GM19397 (cell line): ENCODE measurements around the gene SMIM11.

Source experiments
- ATAC-seq: cut with Tn5 transposase; IDR thresholded peaks from one replicate; pipeline ENCODE4 v1.9.1; 2021; ENCODE audit warnings: mild to moderate bottlenecking, moderate library complexity; ENCODE audit not compliant: unreplicated experiment

SMIM11 gene, protein sequence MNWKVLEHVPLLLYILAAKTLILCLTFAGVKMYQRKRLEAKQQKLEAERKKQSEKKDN

DNA sequence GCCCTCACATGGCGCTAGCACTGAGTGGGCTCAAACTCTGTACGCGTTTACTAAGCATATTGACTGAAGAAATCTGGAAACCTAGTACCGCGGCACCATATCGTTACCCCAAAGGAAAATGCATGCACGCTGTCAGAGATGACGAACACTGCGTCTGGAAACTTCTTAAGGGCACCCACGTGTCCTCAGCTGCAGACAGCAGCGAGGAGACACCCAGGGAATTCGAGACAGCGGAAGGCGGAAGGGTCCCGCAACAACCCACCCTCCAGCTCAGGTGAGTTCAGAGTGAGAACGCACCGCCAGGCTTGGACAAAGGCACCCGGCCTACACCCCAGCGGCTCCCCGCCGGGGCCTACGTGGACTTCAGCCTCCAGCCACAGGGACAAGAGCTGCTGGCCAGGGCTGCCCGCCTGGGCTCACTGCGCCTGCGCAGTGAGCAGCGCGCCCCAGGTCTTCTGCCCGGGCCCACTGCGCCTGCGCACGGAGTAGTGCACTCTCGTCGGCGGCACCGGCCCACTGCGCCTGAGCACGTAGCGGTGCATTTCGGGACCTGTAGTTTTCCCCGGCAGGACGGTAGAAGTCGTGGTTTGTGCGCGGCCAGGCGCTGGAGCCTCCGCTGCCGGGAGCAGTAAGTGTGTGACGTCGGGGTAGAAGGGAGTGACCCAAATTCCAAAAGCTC is at the start of gene SMIM11:
TSS of gene SMIM11 (plus strand) at position 568 of the 679 bp plus-strand sequence. CDS start 3,998 bp downstream, outside the sequence.
- peak; percentile 95 for ATAC-seq

DNA sequence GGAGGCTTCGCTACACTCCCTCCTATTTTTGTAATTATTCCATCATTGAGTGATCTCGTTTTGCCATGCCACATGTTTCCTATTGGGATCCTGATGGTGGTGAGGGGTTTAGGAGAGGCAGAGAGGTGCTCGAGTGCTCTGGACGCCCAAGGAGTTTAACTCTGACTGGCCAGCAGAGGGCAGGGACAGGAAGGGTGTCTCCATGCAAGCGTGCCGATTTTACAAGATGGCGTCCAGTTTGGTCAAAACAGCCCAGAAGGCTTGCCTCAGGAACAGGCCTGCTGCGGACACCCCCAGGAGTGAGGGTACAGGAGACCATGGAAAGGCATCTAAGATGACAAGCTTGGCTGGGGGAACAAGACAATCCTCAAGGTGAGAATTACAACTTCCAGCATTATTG is 45.3 kb upstream of the SMIM11 start:
- no peak for ATAC-seq

DNA sequence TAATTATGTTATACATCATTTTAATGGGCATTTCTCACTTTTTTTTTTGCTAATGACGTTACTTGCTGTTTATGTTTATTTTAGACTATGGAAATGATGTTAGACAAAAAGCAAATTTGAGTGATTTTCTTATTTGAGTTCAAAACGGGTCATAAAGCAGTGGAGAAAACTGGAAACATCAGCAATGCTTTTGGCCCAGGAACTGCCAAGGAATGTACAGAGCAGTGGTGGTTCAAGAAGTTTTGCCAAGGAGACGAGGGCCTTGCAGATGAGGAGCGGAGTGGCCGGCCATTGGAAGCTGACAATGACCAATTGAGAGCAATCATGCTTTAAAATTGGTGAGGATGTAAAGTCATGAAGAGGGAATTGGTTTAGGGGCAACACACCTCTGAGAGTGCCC is 43.6 kb upstream of the SMIM11 start:
- ATAC-seq = no peak

DNA sequence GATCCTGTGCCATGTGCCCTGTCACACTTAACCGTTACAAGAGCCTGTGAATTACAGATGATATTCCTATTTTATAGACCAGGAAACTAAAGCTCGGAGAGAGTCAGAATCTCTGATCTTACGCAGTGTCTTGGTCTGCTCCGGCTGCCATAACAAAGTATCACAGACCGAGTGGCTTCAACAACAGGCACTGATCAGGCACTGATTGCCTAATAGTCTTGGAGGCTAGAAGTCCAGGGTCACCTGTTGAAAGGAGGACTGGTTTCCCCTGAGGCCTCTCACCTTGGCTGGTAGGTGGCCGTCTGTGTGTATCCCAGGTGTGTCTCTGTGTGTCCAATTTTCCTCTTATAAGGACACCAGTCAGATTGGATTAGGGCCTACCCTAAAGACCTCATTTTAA is 43.0 kb upstream of the SMIM11 start:
- ATAC-seq = no peak

DNA sequence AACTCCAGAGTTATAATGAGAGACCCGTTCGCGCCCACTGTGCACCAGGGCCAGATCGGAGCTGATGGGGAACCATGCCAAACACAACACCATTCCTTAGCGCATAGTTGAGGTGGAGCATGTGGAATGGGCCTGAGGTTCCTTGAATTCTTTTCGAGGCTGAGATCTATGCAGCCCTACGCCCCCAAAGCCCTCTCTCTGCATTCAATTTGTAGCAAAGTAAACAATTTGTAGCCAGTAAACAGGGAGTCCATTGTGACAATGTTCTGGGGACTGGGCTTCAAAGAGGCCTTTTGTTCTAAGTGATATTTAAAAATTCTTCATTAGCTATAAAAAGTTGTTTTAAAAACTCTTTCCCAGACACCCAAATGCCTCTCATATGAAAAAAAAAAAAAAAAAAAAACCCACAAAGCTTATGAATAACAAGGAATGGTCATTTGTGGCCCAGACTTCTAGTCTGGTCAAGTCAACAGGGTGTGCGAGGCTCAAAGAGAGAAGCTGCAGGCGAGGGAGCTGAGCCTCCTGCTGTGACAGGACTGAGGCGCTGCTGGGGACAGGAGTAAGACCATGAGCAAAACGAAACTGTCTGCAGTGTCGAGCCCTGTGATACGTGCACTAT is 42.1 kb upstream of the SMIM11 start:
- ATAC-seq = no peak

DNA sequence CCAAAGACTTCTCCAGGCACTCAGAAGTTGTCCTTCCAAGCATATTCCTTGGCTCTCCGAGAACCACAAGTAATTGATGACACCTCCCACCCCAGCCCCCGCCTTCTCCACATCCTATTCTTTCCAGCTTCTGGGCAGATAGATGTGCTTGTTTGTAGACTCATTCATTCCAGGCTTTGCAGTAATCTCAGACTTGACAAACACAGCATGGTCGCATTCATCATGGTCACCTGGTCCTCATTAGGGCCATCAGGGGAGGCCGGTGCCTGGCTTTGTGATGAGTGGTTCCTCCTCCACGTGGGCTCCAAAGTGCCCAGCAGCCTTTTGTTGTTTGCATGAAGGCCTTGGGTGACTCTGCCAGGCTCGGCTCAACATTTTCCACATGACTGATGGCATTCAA is 40.0 kb upstream of the SMIM11 start:
- no peak for ATAC-seq

DNA sequence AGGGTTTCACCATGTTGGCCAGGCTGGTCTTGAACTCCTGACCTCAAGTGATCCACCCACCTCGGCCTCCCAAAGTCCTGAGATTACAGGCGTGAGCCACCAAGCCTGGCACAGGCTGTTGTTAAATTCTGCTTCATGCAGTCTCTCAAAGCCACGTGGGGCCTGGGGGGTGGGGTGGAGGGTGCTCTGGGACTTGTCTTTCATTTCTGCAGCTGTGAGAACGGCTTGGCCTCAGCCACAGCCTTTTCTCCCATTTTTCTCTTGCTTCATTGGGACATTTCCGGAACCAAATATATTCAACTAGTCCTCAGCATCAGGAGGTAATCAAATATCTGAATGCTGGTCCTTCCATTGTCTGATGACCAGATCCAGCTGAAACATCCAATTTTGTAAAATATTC is 39.1 kb upstream of the SMIM11 start:
- ATAC-seq = no peak

DNA sequence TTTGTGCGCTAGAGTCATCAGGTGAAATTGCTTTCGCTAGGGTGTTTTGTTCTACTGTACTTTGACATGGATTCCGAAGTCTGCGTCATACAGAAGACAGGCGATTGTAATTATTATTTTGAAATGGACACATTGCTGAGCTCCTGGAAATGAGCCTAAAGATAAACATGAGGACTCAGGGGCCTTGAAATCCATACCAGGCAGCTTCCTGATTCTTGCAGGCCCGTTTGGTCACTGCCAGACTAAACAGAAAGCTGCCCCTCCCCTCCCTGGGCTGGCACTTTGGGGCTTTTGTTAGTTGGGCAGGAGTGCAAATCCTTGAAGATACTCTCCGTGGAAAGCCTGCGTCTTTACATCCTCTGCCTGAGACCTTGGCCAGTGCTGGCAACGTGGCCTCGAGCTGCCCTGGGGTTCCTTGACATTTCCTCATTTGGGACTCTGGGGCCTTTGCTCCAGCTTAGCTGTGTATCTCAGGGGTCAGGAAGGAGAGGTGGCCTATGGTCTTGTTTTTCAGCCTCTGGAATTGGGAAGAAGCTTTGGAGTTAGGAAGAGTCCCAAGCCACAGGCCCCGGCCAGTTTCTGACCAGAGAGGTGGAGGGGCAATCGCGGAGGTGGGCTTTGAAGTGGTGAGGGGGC is 38.4 kb upstream of the SMIM11 start:
- no peak for ATAC-seq

DNA sequence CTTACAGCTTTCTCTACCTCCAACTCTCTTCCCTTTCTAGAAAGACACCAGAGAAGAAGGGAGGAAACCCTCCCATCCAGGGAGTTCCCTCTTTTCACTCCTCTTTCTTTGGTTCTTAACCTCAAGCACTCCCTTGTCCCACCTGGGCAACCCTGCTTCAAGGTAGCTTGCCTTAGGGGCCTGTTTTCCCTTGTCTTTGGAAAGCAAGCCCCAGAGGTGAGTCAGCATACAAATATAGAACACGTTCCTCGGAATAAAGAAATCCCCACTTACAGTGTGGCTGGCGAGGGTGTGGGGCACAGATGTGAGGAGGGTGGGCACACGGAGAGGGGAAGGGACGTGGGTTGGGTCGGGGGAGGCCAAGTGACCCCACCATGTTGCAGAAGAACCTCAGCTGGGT is 37.6 kb upstream of the SMIM11 start:
- no peak for ATAC-seq

DNA sequence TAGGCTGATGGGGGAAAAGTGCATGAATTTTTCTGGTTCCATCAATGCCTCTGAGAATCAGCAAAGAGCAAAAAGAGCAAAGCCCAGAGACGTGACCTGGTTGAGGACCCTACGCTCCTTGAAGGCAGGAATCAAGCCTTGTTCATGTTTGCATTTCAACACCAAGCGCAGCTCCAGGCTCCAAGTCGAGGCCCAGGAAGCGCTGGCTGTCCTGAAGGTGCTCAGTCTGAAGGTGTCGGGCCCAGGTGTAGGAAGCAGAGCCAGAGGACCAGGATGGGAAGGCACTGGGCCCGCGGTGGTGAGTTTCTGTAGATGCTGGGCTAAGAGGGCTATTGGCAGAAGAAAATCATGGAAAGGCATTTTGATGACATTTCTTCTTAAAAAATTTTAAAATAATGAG is 37.1 kb upstream of the SMIM11 start:
- no peak for ATAC-seq

DNA sequence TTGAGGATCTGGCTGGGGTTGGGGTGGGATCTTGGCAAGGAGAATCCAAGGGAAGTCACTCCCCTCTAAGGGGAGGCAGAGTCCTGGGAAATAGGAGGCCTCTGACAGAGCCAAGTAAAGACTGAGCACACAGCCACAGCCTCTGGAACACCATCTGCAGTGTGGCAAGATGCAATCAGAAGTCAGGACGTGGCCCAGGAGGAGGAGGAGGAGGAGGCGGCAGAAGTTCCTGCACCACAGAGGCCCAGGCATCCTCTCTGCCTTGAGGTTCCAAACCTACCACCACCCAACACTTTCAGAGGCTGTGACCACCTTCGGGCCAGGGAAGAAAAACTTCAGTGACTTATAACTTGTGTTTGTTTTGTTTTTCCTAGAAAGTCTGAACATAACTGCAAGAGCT is 35.2 kb upstream of the SMIM11 start:
- ATAC-seq = no peak

DNA sequence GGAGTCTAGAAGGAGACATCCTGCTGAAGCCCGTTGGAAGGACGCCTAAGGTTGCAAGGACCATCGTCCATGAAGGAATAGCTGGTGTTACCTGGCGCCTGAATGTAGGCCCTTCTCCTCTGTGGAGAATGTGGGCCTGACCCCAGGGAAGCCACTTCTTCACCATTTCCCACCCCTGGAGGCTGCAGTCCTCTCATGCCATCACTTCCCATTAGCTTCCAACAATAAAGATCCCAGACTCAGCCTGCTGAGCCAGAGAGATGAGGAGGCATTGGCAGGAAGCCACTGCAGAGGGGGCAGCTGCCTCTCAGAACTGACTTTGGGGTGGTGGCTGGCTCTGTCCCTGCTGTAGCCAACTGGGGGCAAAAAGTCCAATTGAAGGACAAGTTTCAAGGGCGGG is 32.8 kb upstream of the SMIM11 start:
- ATAC-seq = no peak

DNA sequence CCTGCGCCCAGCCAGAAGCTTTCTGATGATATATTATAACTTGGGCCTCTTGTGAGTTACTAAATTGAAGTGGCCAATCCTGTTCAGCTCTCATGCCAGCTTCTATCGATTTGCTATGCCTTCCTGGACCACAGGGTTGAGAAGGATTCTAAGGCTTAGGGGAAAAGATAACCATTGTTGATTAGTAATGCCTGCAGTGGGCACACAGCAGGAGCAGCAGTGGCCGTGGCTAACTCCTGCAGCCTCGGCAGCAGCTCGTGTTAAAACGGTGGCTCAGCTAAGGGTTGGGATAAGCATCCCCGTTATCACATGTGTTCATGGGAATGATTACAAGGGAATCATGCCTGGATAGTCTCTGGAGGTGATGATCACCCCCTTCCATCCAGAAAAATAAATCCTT is 32.0 kb upstream of the SMIM11 start:
- no peak for ATAC-seq

DNA sequence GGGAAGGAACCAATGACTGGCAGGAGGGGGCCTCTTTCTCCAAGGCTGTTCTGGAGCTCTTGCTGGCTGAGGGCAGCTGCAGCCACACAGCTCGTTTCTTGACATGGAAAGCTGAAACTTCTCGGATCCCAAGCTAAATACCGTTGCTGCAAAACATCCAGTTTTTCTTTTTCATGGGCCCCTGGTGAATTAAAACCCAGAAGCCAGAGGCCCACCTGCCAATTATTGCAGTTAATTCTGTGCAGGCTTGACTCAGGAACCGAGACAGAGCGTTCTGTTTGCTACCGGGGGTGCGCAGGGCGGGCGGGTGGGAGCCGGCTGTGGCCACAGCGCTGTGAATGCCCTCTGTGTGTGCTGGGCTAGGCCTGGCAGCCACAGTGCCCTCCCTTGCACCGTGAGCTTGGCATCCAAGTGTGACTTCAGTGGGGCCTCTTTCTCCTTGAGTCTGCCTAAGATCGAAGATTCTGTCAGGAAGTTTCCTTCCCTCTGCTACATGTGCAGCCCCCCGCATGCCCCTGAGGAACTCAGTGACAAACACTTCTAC is 31.4 kb upstream of the SMIM11 start:
- ATAC-seq = no peak

DNA sequence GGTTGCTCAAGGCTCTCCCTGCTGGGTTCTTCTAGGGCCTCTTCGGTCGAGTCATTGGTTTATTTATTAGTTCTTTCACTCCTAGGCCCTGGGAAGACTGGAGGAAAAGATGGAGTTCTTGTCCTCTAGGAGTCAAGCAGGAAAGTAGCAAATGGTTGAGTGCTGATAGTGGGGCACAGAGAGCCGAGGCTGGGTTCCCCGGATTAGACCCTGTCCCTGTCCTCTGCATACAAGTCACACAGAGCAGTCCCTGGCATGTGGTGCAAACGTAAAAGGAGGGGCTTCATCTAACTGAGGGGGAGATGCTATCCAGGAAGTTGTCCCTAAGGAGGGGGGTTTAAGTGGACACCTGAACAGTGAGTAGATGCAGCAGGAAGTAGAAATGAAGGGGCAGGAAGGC is 30.7 kb upstream of the SMIM11 start:
- no peak for ATAC-seq

DNA sequence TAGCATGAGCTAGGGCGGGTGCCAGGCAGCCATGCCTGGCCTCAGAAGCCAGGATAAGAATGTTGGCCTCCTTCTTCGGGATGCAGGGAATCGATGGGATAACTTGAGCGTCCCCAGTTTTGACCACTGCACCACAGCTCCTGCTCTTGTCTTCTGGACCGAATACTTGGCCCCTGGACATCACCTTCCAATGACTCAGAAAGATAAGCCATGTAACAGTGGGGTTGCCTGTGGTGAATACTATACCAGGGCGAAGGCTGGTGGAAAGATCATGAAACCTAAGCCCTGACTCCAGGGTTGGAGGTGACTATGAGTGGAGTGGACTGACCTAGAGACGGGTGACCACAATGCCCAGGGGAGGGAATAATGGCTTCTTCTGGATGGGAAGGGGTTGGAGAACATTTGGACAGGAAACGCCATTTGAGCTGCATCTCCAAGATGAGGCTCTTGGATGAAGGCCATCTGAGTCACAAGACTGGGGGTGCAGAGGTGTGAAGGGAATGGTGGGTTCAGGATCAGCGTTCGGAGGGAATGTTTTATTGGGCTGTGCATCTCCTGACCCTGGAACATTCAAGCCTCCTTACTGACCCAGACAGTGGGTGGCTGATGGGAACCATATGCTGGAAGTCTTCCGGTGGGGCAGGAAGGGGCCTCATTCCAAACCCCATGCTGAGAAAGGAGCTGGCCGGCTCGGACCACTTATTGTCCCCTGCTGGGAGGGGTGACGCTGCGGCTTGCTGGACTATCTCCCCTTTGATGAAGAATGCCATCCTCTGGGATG is 30.0 kb upstream of the SMIM11 start:
- no peak for ATAC-seq

DNA sequence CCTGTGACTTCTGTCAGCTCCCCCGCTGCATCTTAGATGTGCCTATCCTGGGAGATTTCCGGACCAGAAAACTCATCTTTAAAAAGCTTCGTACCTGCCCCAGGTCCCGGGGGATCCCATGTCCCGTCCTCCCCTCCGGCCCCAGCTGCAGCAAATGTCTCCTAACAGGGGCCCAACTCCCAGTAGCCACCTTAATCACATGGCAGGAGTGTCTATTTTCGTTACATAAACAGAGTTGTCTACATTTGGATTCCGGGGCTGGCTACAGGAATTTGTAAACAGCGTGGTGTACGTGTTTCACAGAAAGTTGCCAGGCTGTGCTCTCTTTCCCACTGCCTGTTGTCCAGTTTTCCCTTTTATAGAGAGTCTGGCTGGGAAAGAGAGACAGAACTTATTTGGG is 29.4 kb upstream of the SMIM11 start:
- ATAC-seq = no peak

DNA sequence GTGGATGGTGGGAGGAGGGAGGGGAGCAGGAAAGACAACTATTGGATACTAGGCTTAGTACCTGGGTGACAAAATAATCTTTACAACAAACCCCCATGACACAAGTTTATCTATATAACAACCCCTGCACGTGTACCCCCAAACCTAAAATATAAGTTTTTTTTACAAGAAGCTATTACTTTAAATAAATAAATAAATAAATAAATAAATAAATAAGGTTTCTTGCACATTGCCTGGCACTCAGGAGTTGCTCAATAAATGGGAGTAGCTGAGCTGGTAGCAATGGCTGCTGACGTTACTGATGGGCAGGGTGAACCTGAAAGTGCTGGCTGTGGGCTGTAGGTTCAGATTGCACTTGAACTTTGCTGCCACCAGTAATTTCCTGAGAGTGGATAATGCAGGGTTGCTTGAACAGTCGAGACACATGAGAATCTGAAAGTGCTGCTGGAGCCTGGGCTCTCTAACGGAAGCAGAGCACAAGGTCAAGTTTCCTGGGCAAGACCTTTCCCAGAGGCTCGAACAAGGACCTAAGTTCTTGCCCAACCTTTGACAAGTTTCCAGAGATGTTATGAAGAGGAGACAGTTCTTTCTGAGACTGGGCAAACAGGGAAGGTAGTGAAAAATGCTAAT is 26.3 kb upstream of the SMIM11 start:
- no peak for ATAC-seq

DNA sequence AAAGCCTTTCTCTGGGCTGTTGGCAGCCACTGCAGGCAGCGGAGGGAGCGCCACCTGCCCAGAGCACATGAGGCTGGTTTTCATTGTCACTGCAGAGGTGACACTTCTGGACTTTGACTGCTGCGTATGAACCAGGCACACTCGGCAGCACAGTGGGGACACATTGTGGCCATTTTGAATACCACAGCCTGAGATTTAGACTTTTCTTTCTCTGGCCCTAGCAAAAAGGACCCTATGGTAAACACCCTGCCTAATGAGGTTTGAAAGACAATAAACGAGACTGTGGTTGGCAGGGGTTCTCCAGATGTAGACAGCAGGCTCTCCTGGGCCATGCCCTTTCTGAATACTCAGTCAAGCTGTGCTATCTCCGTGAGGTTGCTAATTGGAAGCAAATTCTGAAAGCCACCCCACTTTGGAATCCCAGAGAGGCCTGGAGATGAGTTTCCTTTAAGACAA is 23.5 kb upstream of the SMIM11 start:
- ATAC-seq = peak; percentile 82

DNA sequence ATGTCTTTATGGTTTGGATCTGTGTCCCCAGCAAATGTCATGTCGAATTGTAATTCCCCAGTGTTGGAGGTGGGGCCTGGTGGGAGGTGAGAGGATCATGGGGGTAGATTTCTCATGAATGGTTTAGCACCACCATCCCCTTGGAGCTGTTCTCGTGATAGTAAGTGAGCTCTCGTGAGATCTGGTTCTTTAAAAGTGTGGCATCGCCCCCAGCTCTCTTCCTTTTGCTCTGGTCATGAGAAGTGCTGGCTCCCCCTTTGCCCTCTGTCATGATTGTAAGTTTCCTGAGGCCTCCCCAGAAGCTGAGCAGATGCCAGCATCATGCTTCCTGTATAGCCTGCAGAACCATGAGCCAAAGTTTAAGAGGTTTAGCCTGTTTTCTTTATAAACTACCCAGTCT is 22.8 kb upstream of the SMIM11 start:
- no peak for ATAC-seq

DNA sequence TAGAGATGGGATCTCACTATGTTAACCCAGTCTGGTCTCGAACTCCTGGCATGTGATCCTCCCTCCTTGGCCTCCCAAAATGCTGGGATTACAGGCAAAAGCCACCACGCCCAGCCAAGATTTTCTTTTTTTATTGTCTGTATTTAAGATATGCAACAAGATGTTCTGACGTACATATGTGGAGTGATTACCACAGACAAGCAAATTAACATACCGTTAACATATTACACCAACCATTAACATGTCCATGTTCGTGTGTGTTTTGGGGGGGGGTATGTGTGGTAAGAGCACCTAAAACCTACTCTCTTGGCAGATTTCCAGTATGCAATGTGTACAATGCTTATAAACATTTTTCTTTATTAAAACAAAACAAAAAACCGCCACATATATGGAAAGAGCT is 22.1 kb upstream of the SMIM11 start:
- no peak for ATAC-seq
